HG02642 (cell line): Measurements from ENCODE around the gene PPP1R7.

Experiments
- ATAC-seq: cut with Tn5 transposase; IDR thresholded peaks from one replicate; pipeline ENCODE4 v1.9.1; 2021; ENCODE audit warnings: mild to moderate bottlenecking; ENCODE audit not compliant: unreplicated experiment, poor library complexity

The PPP1R7 gene

GRCh38 chr2:241224018-241224850 is 74.0 kb downstream of the PPP1R7 start:
- ATAC-seq: no peak

GRCh38 chr2:241224851-241225438 is 74.7 kb downstream of the PPP1R7 start:
- no peak for ATAC-seq

- ATAC-seq: no peak
These were observed 75.3 kb downstream of the PPP1R7 start for GRCh38 chr2:241225545-241225944.

- ATAC-seq: no peak
These were observed 75.7 kb downstream of the PPP1R7 start for GRCh38 chr2:241225983-241226382.

GRCh38 chr2:241226723-241227572 is 76.7 kb downstream of the PPP1R7 start:
- ATAC-seq: no peak

DNA sequence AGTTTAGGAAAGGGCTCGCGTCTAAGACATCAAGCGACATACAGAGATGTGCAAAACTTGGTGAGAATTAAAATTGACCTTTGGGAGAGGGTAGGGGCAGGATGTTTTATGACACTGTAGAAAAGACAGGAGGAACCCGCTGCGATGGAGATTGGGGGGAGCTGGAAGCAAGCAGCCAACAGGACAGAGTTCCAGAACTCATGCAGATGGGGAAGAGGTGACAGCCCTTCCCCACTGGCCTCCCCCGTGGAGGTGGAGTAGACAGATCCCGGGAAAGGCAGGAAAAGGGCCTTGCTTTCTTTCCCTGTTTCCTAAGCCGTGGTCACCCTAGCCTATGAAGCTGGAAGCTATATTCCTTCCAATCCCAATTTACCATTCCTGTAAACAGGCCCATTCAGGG is 77.3 kb downstream of the PPP1R7 start:
- no peak for ATAC-seq

GRCh38 chr2:241228081-241228859 is 78.0 kb downstream of the PPP1R7 start:
- no peak for ATAC-seq

- no peak for ATAC-seq
These were observed 78.7 kb downstream of the PPP1R7 start for GRCh38 chr2:241228860-241229516.

DNA sequence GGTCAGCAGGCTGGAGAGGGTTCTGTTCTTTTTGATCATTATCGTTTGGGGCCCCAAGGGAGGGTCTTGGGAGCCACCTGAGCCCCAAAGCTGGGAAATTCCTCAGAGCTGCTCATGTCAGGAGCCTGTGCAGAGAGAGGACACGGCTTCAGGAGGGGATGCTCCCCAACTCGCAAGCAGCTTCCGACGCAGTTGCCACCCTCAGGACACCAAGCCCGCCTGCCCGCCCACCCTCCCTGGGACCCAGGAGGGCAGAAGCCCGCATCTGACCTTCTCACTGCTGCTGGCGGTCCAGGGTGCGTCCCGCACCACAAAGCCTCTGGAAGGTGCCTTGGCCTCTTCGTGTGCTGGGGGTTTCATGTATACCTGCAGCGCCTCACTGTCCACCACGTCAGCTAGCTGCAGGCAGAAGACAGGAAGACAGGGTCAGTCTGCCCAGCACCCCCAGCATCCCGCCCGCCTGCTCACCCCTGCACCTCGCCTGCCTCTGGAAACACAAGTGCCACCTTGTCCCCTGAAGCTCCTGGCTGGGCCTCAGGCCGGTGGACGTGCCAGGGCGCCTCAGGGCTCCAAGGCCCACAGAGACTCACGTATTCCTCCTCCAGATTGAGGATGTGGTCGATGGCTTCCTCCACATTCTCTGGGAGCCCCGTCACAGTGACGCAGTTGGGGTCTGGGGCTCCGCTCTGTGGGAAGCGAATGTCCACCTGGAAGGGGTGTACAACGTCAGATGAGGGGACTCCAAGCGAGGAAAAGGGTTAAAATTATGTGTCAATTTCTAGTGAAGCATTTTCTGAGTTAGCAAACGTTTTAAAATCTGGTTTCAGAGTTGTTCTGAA is 79.5 kb downstream of the PPP1R7 start:
- ATAC-seq: no peak

DNA sequence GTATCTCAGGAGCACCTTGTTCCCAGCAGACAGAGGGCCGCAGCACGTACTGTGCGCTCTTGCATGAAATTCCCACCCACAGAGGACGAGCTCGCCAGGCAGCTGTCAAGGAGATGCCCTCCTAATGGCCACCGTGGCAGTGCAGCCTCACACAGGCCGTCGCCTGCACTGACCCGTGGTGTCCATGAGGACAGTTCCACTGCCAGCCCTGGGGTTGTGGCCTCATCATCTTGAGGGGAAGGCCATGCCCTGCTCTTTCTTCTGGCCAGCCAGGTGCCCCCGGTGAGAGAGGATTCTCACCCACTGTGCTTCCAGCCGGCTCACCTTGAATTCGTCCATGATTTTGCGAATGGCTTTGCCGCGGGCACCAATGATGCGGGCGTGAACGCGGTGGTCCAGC is 80.2 kb downstream of the PPP1R7 start:
- ATAC-seq: no peak

- no peak for ATAC-seq
These were observed 82.7 kb downstream of the PPP1R7 start for GRCh38 chr2:241232736-241233575.
